Glutamatergic neuron (in vitro differentiated cells): Measurements from ENCODE around the gene NOL4. TPM values are rescaled to one million over a fixed set of nuclear protein-coding genes. Genes with fewer than 3 reads are reported as not detected.
"Not testable (repeated sequence)": the region's sequence is repeated elsewhere in the genome, so short reads cannot be mapped to it uniquely, and the experiment has no call there.

ENCODE experiments used
- DNase-seq: peaks from one replicate; pipeline ENCODE4 v3.0.0; 2022
- H3K27ac Mint-ChIP-seq: one replicate; pipeline ENCODE4 v1.8.0; 2020; ENCODE audit warnings: mild to moderate bottlenecking, mixed read lengths, inconsistent platforms; ENCODE audit not compliant: unreplicated experiment
- H3K27me3 Mint-ChIP-seq: one replicate; pipeline ENCODE4 v1.8.0; 2020; ENCODE audit warnings: mild to moderate bottlenecking, moderate library complexity, mixed read lengths, inconsistent platforms; ENCODE audit not compliant: unreplicated experiment
- H3K36me3 Mint-ChIP-seq: one replicate; pipeline ENCODE4 v1.8.0; 2020; ENCODE audit warnings: mild to moderate bottlenecking, mixed read lengths, inconsistent platforms; ENCODE audit not compliant: unreplicated experiment
- H3K4me1 Mint-ChIP-seq: one replicate; pipeline ENCODE4 v1.8.0; 2020; ENCODE audit warnings: mild to moderate bottlenecking, low read depth, mixed read lengths, inconsistent platforms; ENCODE audit not compliant: unreplicated experiment
- H3K4me3 Mint-ChIP-seq: one replicate; pipeline ENCODE4 v1.8.0; 2020; ENCODE audit warnings: mild to moderate bottlenecking, mixed read lengths, inconsistent platforms; ENCODE audit not compliant: unreplicated experiment
- H3K9me3 Mint-ChIP-seq: one replicate; pipeline ENCODE4 v1.8.0; 2020; ENCODE audit warnings: mild to moderate bottlenecking, moderate library complexity, mixed read lengths, inconsistent platforms; ENCODE audit not compliant: unreplicated experiment
- total RNA-seq: library from RNA; stranded (reverse); fragmentation: NEBNext Ultra II Directional; extraction: Animal tissue kit (Norgen Biotek cat#: 25700); gene quantifications from one replicate; pipeline ENCODE4 v1.2.1, GENCODE V29; 2021; ENCODE audit not compliant: unreplicated experiment
- TF ChIP-seq, protein P1 (sequence below): fragments of 200-600 bp; sonication (generic); IDR thresholded peaks from one replicate; pipeline ENCODE4 v1.5.0; 2021; ENCODE audit not compliant: partially characterized antibody, unreplicated experiment

Gene NOL4
- total RNA-seq, 1 donor from 2014 or later, result 8.6 TPM

DNA sequence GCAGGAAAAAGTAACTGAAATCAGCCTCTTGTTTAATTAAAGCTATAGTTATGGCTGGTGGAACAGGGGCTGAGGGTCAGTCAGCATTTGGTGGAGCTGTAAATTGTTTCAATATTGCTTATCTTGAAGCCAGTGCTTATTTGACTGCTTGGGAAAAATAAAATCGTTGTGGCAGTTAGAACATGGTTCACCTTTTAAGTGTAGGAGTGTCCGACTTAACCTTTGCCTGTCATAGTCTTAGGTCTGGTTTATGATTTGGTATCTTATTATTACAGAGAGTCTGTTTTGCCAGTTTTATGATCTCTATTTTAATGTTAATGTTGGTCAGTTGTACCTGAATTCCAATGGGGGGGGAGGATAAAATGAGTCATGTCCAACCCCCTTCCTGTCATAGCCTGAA, 27.2 kb upstream of the NOL4 start:
- Mint-ChIP-seq H3K27me3 (no peaks in the 10 kb centered on the region), H3K9me3 (no peaks in the 10 kb centered on the region), H3K4me3 (no peak overlapping the region), H3K4me1 (no peaks in the 10 kb centered on the region), H3K36me3 (peaks cover 12% of the 10 kb centered on the region), H3K27ac (no peak overlapping the region)
- no peak for DNase-seq
- TF ChIP-seq, protein P1, sequence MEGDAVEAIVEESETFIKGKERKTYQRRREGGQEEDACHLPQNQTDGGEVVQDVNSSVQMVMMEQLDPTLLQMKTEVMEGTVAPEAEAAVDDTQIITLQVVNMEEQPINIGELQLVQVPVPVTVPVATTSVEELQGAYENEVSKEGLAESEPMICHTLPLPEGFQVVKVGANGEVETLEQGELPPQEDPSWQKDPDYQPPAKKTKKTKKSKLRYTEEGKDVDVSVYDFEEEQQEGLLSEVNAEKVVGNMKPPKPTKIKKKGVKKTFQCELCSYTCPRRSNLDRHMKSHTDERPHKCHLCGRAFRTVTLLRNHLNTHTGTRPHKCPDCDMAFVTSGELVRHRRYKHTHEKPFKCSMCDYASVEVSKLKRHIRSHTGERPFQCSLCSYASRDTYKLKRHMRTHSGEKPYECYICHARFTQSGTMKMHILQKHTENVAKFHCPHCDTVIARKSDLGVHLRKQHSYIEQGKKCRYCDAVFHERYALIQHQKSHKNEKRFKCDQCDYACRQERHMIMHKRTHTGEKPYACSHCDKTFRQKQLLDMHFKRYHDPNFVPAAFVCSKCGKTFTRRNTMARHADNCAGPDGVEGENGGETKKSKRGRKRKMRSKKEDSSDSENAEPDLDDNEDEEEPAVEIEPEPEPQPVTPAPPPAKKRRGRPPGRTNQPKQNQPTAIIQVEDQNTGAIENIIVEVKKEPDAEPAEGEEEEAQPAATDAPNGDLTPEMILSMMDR, result no peak

DNA sequence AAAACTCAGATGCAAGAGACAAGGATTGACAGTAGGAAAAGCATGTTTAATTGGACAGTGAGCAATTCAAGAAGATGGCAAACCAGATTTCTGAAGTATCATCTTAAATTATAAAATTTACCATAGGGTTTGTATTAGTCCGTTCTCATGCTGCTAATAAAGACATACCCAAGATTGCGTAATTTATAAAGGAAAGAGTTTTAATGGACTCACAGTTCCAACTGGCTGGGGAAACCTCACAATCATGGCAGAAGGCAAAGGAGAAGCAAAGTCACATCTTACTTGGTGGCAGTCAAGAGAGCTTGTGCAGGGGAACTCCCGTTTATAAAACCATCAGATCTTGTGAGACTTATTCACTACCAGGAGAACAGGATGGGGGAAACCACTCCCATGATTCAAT, 24.0 kb upstream of the NOL4 start:
- TF ChIP-seq, protein P1, result no peak
- Mint-ChIP-seq H3K27me3 (no peaks in the 10 kb centered on the region), H3K27ac (no peak overlapping the region), H3K9me3 (no peaks in the 10 kb centered on the region), H3K4me1 (no peaks in the 10 kb centered on the region), H3K36me3 (peaks cover 12% of the 10 kb centered on the region), H3K4me3 (no peak overlapping the region)
- no peak for DNase-seq

GRCh38 chr18:34242739-34243138, 18.0 kb upstream of the NOL4 start:
- TF ChIP-seq, protein P1, result no peak
- H3K4me1 Mint-ChIP-seq, result no peaks in the 10 kb centered on the region
- H3K9me3 Mint-ChIP-seq, result no peaks in the 10 kb centered on the region
- no peak overlapping the region for H3K27ac Mint-ChIP-seq
- no peaks in the 10 kb centered on the region for H3K27me3 Mint-ChIP-seq
- H3K4me3 Mint-ChIP-seq, result no peak overlapping the region
- no peak for DNase-seq
- H3K36me3 Mint-ChIP-seq, result peaks cover 4% of the 10 kb centered on the region

DNA sequence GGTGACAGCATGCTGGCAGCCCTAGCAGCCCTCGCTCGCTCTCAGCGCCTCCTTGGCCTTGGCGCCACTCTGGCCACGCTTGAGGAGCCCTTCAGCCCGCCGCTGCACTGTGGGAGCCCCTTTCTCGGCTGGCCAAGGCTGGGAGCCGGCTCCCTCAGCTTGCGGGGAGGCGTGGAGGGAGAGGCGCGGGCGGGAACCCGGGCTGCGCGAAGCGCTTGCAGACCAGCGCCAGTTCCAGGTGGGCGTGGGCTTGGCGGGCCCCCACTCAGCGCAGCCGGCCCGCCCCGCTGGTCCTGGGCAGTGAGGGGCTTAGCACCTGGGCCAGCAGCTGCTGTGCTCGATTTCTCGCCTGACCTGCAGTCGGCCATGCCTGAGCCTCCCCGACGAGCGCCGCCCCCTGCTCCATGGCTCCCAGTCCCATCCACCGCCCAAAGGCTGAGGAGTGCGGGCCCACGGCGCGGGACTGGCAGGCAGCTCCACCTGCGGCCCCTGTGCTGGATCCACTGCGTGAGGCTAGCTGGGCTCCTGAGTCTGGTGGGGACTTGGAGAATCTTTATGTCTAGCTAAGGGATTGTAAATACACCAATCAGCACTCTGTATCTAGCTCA, 9.2 kb upstream of the NOL4 start:
- H3K9me3 Mint-ChIP-seq, H3K27ac Mint-ChIP-seq, H3K27me3 Mint-ChIP-seq, DNase-seq, H3K36me3 Mint-ChIP-seq, H3K4me1 Mint-ChIP-seq, H3K4me3 Mint-ChIP-seq: not testable (repeated sequence)

GRCh38 chr18:34225218-34225553, 473 bp upstream of the NOL4 start:
- Mint-ChIP-seq H3K4me3 (peak overlapping the region; percentile 90), H3K36me3 (no peaks in the 10 kb centered on the region), H3K4me1 (peaks cover 6% of the 10 kb centered on the region), H3K27ac (peak overlapping the region; percentile 59), H3K27me3 (peaks cover 8% of the 10 kb centered on the region), H3K9me3 (peaks cover 3% of the 10 kb centered on the region)
- TF ChIP-seq, protein P1, result no peak
- DNase-seq, result no peak
